Inferior parietal cortex (tissue), 1 donor: ENCODE data around the gene NUTM1.
"Not testable (repeated sequence)": the region's sequence is repeated elsewhere in the genome, so short reads cannot be mapped to it uniquely, and the experiment has no call there.

Experiments
- DNase-seq: peaks from one replicate; pipeline ENCODE4 v3.0.0-alpha.2; 2016; ENCODE audit errors: extremely low spot score

NUTM1 gene

GRCh38 chr15:34337557-34338306 is 5.4 kb upstream of the NUTM1 start, which contains the start of gene SLC12A6:
SLC12A6 (minus strand) TSS chr15:34337781; CDS start chr15:34336680, 1,101 bp downstream.
- DNase-seq = peak; percentile 88

GRCh38 chr15:34338347-34338746 is 4.8 kb upstream of the NUTM1 start:
- DNase-seq = no peak

- no peak for DNase-seq
Measured at GRCh38 chr15:34339946-34340345, 3.2 kb upstream of the NUTM1 start.

- DNase-seq = no peak
Measured at GRCh38 chr15:34341381-34342212, 1.5 kb upstream of the NUTM1 start.

- DNase-seq = not testable (repeated sequence)
Measured at GRCh38 chr15:34342213-34342736, 840 bp upstream of the NUTM1 start.

- DNase-seq = no peak
Measured at GRCh38 chr15:34347951-34348638, 5.0 kb downstream of the NUTM1 start.

- no peak for DNase-seq
Measured at GRCh38 chr15:34348735-34349300, 5.7 kb downstream of the NUTM1 start.

GRCh38 chr15:34349769-34350168 is 6.7 kb downstream of the NUTM1 start:
- DNase-seq = no peak

- DNase-seq = not testable (repeated sequence)
Measured at GRCh38 chr15:34352996-34353395, 9.9 kb downstream of the NUTM1 start.

GRCh38 chr15:34353627-34354026 is 10.5 kb downstream of the NUTM1 start:
- DNase-seq = no peak

GRCh38 chr15:34354286-34354685 is 11.2 kb downstream of the NUTM1 start:
- DNase-seq = no peak

GRCh38 chr15:34355241-34355640 is 12.1 kb downstream of the NUTM1 start:
- no peak for DNase-seq

- no peak for DNase-seq
Measured at GRCh38 chr15:34357653-34358052, 14.5 kb downstream of the NUTM1 start.

- DNase-seq = no peak
Measured at GRCh38 chr15:34358367-34358766, 15.3 kb downstream of the NUTM1 start.

GRCh38 chr15:34358948-34359347 is 15.8 kb downstream of the NUTM1 start:
- no peak for DNase-seq

GRCh38 chr15:34359416-34359815 is 16.3 kb downstream of the NUTM1 start:
- DNase-seq = no peak

- no peak for DNase-seq
Measured at GRCh38 chr15:34360298-34360697, 17.2 kb downstream of the NUTM1 start.

GRCh38 chr15:34361278-34361677 is 18.2 kb downstream of the NUTM1 start:
- DNase-seq = no peak

GRCh38 chr15:34362047-34362773 is 19.1 kb downstream of the NUTM1 start:
- DNase-seq = no peak

GRCh38 chr15:34364041-34364440 is 20.9 kb downstream of the NUTM1 start:
- DNase-seq = no peak
